Measurements from ENCODE around the gene LDAH.

LDAH gene

DNA sequence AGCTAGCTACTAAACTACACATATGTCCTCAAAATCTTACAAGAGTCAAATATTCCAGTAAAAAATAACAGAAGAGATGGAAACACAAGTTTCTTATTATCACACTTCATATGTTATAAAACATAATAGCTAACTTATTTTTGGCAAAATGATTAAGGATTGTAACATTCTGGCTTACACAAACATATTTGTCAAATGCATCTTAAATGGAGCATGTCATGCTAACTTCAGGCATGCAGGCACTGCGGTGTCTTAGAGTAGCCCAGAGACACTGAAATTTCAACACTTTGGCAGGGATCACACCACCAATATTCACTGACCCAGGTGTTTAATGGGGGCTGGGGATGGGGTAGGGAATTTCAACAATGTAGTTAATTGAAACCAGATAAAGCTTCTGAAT, 51.6 kb downstream of the LDAH start:
- no peak for DNase-seq (ENCODE audit: low read depth)

DNA sequence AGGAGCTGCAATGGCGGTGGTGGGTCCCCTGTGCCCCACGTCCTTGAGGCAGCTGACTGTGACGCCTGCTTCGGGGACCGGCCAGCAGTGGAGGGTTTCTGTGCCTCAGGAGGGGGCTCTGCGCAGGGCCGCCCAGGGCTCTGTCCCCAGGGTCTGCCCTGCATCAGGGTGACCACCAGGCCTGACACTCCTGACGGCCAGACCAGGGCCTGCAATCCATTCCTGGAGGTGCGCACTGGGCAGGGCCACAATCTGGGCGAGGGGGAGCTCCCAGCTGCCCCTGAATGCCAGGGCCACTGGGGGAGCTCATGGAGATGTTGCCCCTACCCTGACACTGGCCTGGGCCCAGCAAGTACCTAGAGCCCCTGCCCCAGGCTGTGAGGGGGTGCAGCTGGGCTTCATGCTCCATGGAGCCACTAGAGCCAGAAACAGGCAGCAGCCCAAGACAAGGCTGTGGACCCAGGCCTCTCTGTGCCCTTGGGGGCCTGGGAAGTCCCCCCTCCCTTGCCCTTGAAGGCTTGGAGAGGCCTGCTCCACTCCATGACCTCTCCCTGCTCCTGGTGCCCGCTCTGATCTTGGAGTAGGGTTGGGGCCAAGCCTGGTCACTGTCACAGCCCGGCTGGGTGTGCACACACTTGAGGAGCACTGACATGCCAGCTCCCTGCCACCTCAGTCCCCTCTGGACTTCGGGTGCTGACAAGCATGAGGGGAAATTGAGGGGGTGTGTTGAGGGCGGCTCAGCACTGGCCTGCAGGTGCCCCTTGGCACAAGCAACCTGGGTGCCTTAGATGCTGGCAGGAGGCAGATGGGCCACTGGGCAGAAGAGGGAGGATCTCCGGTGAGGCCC, 55.9 kb downstream of the LDAH start:
- no peak for DNase-seq (ENCODE audit: low read depth)

GRCh38 chr2:20766213-20766612, 56.7 kb downstream of the LDAH start:
- DNase-seq (ENCODE audit: low read depth): no peak

GRCh38 chr2:20762945-20763683, 59.8 kb downstream of the LDAH start:
- no peak for DNase-seq (ENCODE audit: low read depth)

- DNase-seq (ENCODE audit: low read depth): no peak
Observed at GRCh38 chr2:20759487-20759886, 63.4 kb downstream of the LDAH start.

DNA sequence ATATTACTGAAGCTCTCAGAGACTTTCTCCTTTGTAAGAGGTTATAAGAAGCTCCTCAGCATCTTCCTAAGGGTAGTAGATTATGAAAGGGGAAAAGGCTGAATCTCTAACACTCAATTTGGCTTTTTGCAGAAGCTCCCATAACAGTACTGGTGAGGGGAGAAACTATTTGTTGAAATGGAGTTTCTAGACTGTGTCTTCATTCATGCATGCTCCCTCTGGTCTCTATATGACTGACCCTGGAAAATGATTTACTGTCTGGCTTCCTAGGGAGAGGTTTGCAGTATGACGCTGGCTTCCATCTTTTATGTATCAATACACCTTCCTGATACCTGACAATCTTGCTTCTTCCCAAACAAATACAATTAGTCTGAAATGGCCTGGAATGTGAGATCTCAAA, 63.9 kb downstream of the LDAH start:
- DNase-seq (ENCODE audit: low read depth): no peak

DNA sequence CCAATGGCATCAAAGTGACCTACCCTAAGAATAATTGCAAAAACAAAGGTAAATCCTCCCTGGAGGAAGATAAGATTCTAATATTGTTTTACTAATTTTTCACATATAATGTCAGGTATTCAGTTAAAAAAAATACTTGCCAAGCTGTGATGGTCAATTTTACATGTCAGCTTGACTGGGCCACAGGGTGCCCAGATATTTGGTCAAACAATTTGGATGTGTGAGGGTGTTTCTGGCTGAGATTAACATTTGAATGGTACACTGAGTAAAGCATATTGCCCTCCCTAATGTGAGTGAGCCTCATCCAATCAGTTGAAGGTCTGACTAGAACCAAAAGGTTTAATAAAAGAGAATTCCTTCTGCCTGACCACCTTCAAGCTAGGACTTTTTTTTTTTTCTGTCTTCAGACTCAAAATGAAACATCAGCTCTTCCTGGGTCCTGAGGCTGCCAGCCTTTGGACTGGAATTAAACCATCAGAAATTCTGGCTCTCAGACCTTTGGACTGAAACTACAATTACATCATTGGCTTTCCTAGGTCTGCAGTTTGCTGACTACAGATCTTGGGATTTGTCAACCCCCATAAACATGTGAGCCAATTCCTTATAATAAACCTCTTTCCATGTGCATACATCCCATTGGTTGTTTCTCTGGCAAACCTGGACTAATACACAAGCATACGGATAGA, 65.4 kb downstream of the LDAH start:
- DNase-seq (ENCODE audit: low read depth): no peak

DNA sequence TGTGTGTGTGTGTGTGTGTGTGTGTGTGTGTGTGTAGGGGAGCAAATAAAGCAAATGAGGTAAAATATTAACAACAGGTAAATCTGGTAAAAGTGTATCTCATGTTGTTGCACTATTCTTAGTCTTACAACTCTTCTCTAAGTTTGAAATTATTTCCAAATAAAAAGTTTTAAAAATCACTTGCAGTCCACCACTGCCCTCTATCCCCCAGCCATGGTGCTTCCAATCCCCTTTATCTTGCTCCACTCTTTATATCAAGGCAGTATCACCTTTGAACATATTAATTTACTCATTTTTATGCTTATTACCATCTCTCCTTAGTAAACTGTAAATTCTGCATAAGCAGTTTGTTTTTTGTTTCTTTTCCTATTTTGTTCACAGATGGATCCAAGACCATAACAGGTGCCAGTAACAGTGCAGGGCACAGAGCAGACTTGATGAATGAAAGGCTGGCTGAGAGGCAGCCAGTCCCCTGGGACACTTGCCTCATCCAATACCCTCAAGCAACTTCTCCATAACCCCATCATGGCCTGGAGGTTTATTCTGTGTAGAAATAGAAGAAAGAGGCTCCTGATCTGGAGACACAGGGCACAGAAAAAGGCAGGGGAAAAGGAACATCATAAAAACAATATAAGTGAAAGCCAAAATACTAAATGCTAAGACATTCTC, 67.6 kb downstream of the LDAH start:
- DNase-seq (ENCODE audit: low read depth): no peak

DNA sequence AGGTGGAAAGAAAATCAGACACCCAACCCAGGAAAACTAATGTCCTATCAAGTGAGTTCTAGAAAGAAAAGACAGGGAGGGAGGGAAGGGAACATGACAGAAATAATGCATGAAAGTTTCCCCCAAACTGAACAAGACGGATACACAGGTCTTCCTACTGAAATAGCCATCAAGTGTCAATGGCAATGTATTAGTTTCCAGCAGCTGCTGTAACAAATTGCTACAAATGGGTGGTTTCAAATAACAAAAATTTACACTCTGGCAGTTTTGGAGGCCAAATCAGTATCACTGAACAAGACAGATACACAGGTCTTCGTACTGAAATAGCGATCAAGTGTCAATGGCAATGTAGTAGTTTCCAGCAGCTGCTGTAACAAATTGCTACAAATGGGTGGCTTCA, 70.6 kb downstream of the LDAH start:
- no peak for DNase-seq (ENCODE audit: low read depth)

DNA sequence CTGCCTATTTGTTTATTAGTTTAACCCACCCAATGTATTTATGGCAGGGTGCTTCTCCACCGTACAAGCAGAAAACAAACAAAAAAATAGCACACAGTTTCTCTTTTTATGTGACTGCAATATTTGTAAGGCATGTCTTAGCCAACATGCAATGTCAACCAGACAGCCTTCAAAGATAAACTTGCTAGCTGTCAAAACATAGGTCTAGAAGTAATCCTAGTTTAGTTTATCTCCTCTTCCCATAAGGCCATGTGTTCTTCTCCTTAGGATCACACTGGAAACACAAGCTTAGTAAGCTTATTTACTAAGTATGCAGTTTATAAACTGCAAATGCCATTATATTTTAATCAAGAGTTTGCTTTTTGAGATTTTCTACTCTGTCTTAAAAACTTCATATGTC, 75.6 kb downstream of the LDAH start:
- DNase-seq (ENCODE audit: low read depth): no peak

GRCh38 chr2:20745924-20746555, 76.9 kb downstream of the LDAH start:
- DNase-seq (ENCODE audit: low read depth): no peak

DNA sequence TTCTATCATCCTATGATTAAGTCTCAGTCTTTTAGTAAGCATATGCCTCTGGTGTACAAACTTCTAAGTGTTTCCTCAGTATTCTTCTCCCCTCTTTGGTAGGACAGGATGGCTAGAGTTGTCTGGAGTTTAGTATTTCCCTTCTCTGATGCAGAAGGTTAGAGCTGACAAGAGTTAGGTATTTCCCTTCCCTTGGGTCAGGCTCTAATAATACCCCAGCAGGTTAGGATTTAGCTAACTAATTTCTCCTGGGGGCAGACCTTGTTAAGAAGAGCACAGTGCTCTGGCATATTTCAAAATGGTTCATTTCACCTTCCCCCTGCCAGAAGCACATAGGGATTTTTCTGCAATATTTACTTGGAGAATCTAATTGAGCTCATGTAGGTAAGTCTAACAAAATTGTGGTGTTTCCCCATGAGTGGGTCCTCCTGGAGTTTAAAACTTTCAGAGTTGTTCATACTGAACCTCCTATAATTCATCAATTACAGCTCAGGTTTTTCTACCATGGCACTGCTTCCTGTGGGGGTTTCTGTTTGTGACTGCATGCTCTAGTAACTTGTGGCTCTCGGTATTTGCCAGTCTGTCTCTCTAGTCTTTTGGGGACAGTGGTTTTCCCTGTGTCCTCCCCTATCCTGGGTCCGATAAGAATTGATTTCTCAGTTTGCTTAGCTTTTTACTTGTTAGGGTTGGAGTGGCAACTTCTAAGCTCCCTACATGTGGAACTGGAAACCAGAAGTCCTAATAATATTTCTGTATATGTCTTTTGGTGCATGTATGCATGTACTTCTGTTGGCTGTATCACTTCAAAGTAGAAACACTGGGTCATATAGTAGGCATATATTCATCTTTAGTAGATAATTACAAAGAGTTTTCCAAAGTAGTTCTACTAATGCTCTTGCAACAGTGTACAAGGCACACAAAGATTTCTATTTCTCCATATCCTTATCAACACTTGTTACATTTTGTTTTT, 78.2 kb downstream of the LDAH start:
- DNase-seq (ENCODE audit: low read depth): no peak

GRCh38 chr2:20738772-20739171, 84.1 kb downstream of the LDAH start:
- no peak for DNase-seq (ENCODE audit: low read depth)

- no peak for DNase-seq (ENCODE audit: low read depth)
Observed at GRCh38 chr2:20737505-20737904, 85.4 kb downstream of the LDAH start.

DNA sequence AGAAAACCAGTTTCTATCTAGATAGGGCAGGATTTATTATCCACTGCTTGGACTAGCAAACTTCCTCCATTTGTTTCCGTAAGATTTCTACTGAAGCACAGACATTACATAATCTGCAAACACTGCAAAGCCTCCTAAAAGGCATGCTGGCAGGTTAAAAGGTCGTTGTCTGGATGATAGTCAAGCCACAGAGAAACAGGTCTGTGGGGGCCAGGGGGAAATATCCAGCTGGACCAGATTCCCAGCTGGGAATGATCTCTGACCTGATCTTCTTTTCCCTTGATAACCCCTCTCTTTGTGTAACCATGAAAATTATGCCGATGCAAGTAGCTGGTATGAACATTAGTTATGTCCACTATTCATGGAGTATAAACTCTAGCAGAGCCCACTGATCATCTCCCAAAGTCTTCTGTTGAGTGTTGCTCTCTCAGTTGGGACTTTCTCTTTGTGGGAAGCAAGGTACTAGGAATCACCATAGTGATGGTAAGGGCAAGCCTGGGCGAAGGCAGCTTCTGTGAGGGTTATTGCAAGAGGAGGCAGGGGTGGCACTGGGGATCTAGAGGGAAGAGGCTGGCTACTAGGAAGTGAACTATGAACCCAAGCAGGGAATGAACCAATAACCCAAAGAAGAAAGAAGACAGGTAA, 94.7 kb downstream of the LDAH start:
- DNase-seq (ENCODE audit: low read depth): no peak

- DNase-seq (ENCODE audit: low read depth): no peak
Observed at GRCh38 chr2:20726913-20727312, 96.0 kb downstream of the LDAH start.

- DNase-seq (ENCODE audit: low read depth): no peak
Observed at GRCh38 chr2:20725782-20726181, 97.1 kb downstream of the LDAH start.

- DNase-seq (ENCODE audit: low read depth): no peak
Observed at GRCh38 chr2:20724500-20725053, 98.3 kb downstream of the LDAH start.

GRCh38 chr2:20723543-20723942, 99.4 kb downstream of the LDAH start:
- DNase-seq (ENCODE audit: low read depth): no peak
